Activated CD8-positive, alpha-beta memory T cell treated with anti-CD3 and anti-CD28 coated beads for 36 hours (primary cell): ENCODE data around the gene GAPVD1. TPM values are rescaled to one million over a fixed set of nuclear protein-coding genes. Genes with fewer than 3 reads are reported as not detected.
"Not testable (repeated sequence)": the region's sequence is repeated elsewhere in the genome, so short reads cannot be mapped to it uniquely, and the experiment has no call there.

Experiments used
- CTCF ChIA-PET: fragments of 350-600 bp; sonication (Branson Sonifier 250); formaldehyde crosslinking; loops from one replicate; lab custom pipeline; 2021; ENCODE audit warnings: antibody characterized with exemption; lab: Charles Lee
- POLR2A ChIA-PET: fragments of 350-600 bp; sonication (Branson Sonifier 250); formaldehyde crosslinking; loops from one replicate; lab custom pipeline; 2021; ENCODE audit warnings: antibody characterized with exemption; lab: Charles Lee
- total RNA-seq, 2 experiments: library from RNA; stranded (reverse); gene quantifications; one replicate each; pipeline ENCODE4 v1.2.3, GENCODE V29; 2021

Gene GAPVD1
- total RNA-seq, 2 experiments from 2014 or later: 45.9 to 46.3 TPM

- POLR2A ChIA-PET: no interaction called here
Observed at GRCh38 chr9:125387861-125388524, 126.4 kb downstream of the GAPVD1 start.

DNA sequence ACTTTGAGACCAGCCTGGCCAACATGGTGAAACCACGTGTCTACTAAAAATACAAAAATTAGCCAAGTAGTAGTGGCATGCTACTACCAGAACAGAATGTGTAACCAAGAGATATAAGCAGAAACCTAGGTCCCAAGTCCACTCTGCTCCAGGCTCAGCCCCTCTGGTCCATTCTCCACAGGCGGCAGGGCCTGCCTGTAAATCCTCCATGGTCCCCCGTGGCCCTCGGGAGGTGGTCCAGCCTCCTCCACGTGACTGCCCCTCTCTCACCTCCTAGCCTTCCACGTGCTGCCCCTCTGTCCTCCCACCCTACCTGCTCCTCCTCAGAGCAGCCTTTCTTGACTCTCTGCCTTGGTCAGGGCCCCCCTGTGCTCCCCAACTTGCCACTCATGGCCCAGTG is 127.4 kb downstream of the GAPVD1 start:
- ChIA-PET POLR2A (no interaction called here), CTCF (no interaction called here)

More at GRCh38 chr9:125387861-125388524, 126.4 kb downstream of the GAPVD1 start:
- CTCF ChIA-PET: no interaction called here

- ChIA-PET POLR2A (no interaction called here), CTCF (no interaction called here)
Observed at GRCh38 chr9:125391704-125392103, 130.1 kb downstream of the GAPVD1 start.

DNA sequence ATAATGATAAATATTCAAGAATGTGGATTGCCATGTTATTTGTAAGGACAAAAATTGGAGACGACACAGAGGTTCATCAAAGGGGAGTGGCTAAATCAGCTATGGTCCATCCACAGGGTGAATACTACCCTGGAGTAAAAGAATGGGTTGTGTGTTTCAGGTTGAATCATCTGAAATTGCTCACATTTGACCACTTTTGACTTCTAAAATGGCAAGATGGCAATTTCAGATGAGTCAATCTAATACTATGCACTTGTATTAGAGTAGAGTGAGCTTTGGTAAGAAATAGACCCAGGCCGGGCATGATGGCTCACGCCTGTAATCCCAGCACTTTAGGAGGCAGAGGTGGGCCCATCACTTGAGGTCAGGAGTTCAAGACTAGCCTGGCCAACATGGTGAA is 131.8 kb downstream of the GAPVD1 start:
- ChIA-PET CTCF (no interaction called here), POLR2A (no interaction called here)

GRCh38 chr9:125396799-125397198 is 135.2 kb downstream of the GAPVD1 start:
- CTCF ChIA-PET: no interaction called here
- POLR2A ChIA-PET: no interaction called here

DNA sequence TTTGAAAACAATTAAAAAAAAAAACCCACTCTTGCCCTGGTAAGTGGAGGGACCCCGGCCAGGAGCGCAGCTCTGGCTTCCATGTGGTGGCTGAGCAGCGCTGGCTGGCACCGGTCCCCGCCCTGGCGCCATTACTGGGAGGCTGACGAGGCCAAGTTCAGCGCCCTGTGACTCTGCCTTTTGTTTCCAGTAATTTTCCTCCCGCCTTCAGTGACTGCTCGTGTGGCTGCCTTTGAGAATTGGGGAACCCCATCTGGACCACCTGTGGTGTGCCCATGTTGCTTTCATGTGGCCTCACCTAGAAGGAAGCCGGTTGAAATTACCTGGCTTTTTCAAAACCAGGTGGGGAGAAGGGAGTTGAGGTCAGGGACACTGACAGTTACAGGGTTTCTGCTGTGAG is 136.1 kb downstream of the GAPVD1 start:
- POLR2A ChIA-PET: no interaction called here
- CTCF ChIA-PET: no interaction called here

- ChIA-PET POLR2A (no interaction called here), CTCF (no interaction called here)
Observed at GRCh38 chr9:125398243-125398642, 136.6 kb downstream of the GAPVD1 start.

DNA sequence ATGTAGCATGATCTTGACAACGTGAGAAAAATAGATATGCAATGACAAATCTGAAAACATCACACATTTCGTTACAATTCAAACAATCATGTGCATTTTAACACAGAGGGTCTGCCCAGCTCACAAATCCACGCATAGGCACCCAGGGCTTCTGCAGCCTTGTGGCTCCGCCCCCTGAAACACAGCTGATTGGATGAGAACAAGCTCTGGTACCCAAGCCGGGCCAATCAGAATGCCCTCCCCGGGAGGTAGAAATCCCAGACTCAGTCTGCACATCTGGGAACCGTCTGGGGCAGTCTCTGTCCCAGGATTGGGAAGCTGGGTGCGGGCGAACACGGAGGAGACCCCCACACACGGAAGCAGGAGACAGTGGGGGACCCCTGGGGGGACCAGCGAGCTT is 137.5 kb downstream of the GAPVD1 start:
- ChIA-PET CTCF (no interaction called here), POLR2A (no interaction called here)

DNA sequence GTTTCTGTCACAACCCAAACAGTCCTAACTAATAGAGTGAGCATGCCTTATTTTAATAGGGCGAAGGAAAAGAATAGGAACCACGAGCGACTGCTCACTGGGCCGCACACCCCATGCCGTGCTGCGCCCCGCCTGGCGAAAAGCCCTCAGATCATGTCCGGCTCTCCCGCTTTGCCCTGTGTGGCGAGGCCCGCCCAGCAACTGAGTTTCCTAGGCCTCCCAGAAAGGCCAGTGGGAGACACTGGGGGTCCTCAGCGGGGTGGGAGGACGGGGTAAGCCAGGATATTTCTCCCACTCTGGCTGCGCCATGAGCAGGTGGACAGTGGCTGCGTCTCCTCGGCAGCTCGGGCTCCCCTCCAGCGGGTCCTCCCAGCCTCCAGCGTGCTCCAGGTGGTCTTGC is 138.0 kb downstream of the GAPVD1 start:
- CTCF ChIA-PET: no interaction called here

GRCh38 chr9:125400232-125400631 is 138.6 kb downstream of the GAPVD1 start:
- POLR2A ChIA-PET, CTCF ChIA-PET: not testable (repeated sequence)

More for the DNA sequence above, 138.0 kb downstream of the GAPVD1 start:
- POLR2A ChIA-PET: no interaction called here

- ChIA-PET CTCF (no interaction called here), POLR2A (no interaction called here)
Observed at GRCh38 chr9:125400725-125401716, 139.4 kb downstream of the GAPVD1 start.

GRCh38 chr9:125404733-125405132 is 143.1 kb downstream of the GAPVD1 start:
- ChIA-PET CTCF (no interaction called here), POLR2A (interaction anchor here (0.5 kb wide), 1 partner anchor 1083 kb away, joined by 3 read pairs; no protein-coding TSS in a partner anchor)

DNA sequence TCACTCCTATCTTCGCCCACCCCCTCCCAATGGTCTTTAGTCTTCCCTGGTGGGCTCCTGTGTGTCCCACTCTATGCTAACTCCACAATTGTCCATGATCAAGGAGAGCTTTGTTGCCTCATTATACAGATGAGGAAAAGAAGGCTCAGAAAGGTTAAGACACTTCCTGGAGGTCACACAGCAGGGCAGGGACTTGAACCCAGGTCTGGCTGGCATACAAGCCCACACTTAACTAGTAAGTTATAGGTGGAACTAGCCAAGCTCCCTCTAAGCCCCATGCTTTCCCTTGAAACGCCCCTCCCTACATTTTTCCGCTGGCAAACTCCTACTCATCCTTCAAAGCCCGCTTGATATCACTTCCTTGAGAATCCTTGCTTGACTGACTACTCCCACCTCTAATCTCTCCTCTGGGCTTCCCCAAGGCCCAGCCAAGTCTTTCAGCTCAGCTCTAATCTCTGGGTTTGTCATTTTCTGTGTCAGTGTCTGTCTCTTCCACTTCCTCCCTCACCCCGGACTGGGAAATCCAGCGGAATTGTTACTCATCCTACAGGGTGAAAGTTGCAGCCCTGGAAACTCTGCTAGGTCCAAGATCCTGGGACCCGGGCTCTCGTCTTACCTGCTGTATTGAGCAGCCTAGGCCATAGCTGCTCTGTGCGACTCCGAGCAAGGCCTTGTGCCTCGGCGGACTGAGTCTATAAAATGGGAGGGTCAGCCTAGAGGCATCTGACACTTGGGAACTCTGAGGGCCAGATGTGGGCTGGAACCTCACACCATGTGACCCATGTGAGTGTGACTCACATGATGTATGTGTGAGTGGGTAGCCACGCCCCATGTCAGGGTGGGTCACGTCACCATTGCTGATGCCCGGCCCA is 144.5 kb downstream of the GAPVD1 start:
- POLR2A ChIA-PET: no interaction called here
- CTCF ChIA-PET: interaction anchor here (1.1 kb wide), 1 partner anchor 1085 kb away, joined by 4 read pairs; no protein-coding TSS in a partner anchor

DNA sequence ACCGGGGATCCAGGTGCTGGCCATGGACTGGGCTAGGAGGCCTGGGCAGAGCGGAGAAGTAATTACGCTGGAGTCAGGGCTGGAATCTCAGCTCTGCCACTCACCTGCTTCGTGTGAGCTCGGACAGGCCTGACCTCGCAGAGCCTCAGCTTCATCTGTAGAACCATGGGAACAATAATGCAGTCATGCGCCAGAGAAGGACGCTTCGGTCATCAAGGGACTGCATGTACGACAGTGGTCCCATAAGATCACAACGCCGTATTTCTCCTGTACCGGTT is 145.1 kb downstream of the GAPVD1 start:
- ChIA-PET POLR2A (no interaction called here), CTCF (interaction anchor here (0.5 to 1.5 kb wide), 4 partner anchors 84 to 951 kb away, joined by 3 to 4 read pairs (median 3); no protein-coding TSS in a partner anchor)

DNA sequence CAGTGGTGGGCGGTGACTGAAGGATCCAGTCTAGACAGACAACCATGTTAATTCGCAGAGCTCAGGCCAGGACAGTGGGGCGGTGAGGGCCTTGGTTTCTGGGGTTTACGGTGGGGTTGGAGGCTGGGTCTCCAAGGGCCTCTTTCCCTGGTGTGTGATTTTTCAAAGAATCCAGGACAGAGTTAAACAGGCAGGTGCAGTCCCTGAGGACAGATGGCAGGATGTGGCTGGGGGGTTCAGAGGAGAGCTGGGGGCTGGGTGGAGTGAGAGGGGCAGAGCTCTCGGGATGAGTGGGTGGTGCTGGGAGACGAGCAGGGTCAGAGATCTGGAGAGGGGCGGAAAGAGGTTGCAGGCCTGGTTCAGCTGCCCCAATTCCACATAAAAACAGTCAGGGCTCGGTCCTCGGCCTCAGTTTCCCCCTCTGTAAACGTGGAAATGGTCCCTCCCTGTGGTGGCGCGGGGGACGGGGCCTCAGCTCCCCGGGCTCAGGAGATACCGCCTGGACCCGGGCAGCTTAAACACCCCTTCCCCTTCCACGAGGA is 145.9 kb downstream of the GAPVD1 start:
- ChIA-PET CTCF (interaction anchor here (0.6 to 1.5 kb wide), 28 partner anchors 11 to 1084 kb away, joined by 3 to 7 read pairs (median 4); no protein-coding TSS in a partner anchor), POLR2A (no interaction called here)

GRCh38 chr9:125407974-125408900 is 146.6 kb downstream of the GAPVD1 start:
- POLR2A ChIA-PET: no interaction called here
- CTCF ChIA-PET: interaction anchor here (0.6 to 1.5 kb wide), 26 partner anchors 11 to 1083 kb away, joined by 3 to 7 read pairs (median 4); no protein-coding TSS in a partner anchor

DNA sequence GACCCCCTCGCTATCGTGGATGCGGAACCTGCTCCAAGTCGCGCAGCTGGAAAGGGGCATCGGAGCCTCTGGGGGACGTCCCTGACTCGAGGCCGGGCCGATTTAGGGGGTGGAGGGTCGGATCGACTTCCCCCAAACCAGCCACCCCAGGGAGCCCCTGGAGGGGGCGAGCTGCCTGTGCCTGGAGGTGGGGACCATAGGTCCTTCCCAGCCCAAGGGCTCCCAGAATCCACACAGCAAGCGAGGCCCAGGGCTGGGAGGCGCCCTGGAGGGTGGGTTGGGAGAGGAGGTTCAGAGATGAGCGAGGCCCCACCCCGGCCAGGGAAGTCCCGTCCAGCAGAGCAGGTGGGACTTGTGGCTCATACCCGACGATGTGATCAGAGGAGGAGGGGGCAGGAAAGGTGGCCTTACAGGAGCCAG is 147.6 kb downstream of the GAPVD1 start:
- ChIA-PET POLR2A (no interaction called here), CTCF (interaction anchor here (0.8 to 1.1 kb wide), 2 partner anchors 988 to 990 kb away, joined by 3 read pairs; no protein-coding TSS in a partner anchor)
